Peyer's patch (tissue), 4 donors: ENCODE measurements around the gene STUB1. TPM values are rescaled to one million over a fixed set of nuclear protein-coding genes. Genes with fewer than 3 reads are reported as not detected.

ENCODE experiments used
- DNase-seq, 3 donors: peaks; one replicate each; pipeline ENCODE4 v3.0.0-alpha.2; 2017 to 2019
- H3K27ac ChIP-seq, 4 donors: fragments of 200-600 bp; sonication (generic); one replicate each; pipeline ENCODE4 v1.5.1; 2016 to 2019
- H3K27me3 ChIP-seq, 2 donors: fragments of 200-600 bp; sonication (generic); one replicate each; pipeline ENCODE4 v1.5.1; 2019
- H3K36me3 ChIP-seq, 3 donors: fragments of 200-600 bp; sonication (generic); one replicate each; pipeline ENCODE4 v1.5.1; 2016 to 2019
- H3K4me1 ChIP-seq, 4 donors: fragments of 200-600 bp; sonication (generic); one replicate each; pipeline ENCODE4 v1.5.1; 2016 to 2019
- H3K4me3 ChIP-seq, 4 donors: fragments of 200-600 bp; sonication (generic); 1 replicate in 3 of 4; 2 replicates in 1 of 4; pipeline ENCODE4 v1.5.1; 2016 to 2019; ENCODE audit warnings: mild to moderate bottlenecking in 1 of 4
- H3K9me3 ChIP-seq, 4 donors: fragments of 200-600 bp; sonication (generic); one replicate each; pipeline ENCODE4 v1.5.1; 2016 to 2019; ENCODE audit warnings: mild to moderate bottlenecking in 1 of 4
- CTCF ChIP-seq, 6 experiments: fragments of 450-650 bp in 4 of 6; fragments of 200-600 bp in 2 of 6; sonication (generic) in 1 of 6; IDR thresholded peaks; one replicate each; pipeline ENCODE4 v1.5.1; 2017 to 2019; ENCODE audit warnings: antibody characterized with exemption in 6 of 6, mild to moderate bottlenecking in 3 of 6, moderate library complexity in 1 of 6
- POLR2A ChIP-seq, 2 donors: fragments of 450-650 bp; IDR thresholded peaks; one replicate each; pipeline ENCODE4 v1.5.1; 2017; ENCODE audit warnings: antibody characterized with exemption in 2 of 2, mild to moderate bottlenecking in 2 of 2, moderate library complexity in 2 of 2
- total RNA-seq, 4 donors: library from RNA; depleted of rRNA; stranded (reverse); fragments of >200 nt; gene quantifications; one replicate each; pipeline ENCODE4 v1.1.0, GENCODE V29; 2016

Gene STUB1
- total RNA-seq, 4 donors from 2014 or later = 96.0 to 291 (median 107) TPM

GRCh38 chr16:705431-706188 lies 25.4 kb downstream of the STUB1 start, which contains the start of gene FBXL16:
TSS of gene FBXL16 (minus strand) at chr16:705801. CDS start at chr16:697405, 8,396 bp downstream.
- DNase-seq = no peak
- Histone ChIP-seq H3K36me3 (no peaks in the 10 kb centered on the region), H3K9me3 (no peaks in the 10 kb centered on the region), H3K27ac (no peak within 1 kb of the TSS), H3K27me3 (peaks cover 0 to 60% of the 10 kb centered on the region in 2 donors), H3K4me1 (peaks cover 0 to 12% (median 6%) of the 10 kb centered on the region in 4 donors), H3K4me3 (no peak within 1 kb of the TSS)
- no peak for TF ChIP-seq CTCF (IDR thresholded peaks at IDR 0.05)

- DNase-seq = no peak
- Histone ChIP-seq H3K9me3 (no peaks in the 10 kb centered on the region), H3K4me3 (no peak overlapping the region), H3K36me3 (no peaks in the 10 kb centered on the region), H3K27ac (no peak overlapping the region), H3K4me1 (peaks cover 0 to 12% (median 3%) of the 10 kb centered on the region in 4 donors), H3K27me3 (peaks cover 0 to 60% of the 10 kb centered on the region in 2 donors)
- TF ChIP-seq CTCF (IDR thresholded peaks at IDR 0.05) = no peak
- TF ChIP-seq POLR2A (IDR thresholded peaks at IDR 0.05) = no peak
Measured at GRCh38 chr16:706189-707061, 26.2 kb downstream of the STUB1 start.

GRCh38 chr16:707062-707538 lies 26.9 kb downstream of the STUB1 start:
- Histone ChIP-seq H3K27ac (no peak overlapping the region), H3K4me1 (peaks cover 0 to 15% (median 3%) of the 10 kb centered on the region in 4 donors), H3K4me3 (no peak overlapping the region), H3K9me3 (no peaks in the 10 kb centered on the region), H3K36me3 (no peaks in the 10 kb centered on the region), H3K27me3 (peaks cover 0 to 53% of the 10 kb centered on the region in 2 donors)
- no peak for DNase-seq
- no peak for TF ChIP-seq CTCF (IDR thresholded peaks at IDR 0.05)

GRCh38 chr16:708019-708418 lies 27.8 kb downstream of the STUB1 start:
- Histone ChIP-seq H3K4me1 (peaks cover 0 to 15% (median 3%) of the 10 kb centered on the region in 4 donors), H3K4me3 (no peak overlapping the region), H3K27me3 (peaks cover 0 to 44% of the 10 kb centered on the region in 2 donors), H3K27ac (no peak overlapping the region), H3K9me3 (no peaks in the 10 kb centered on the region), H3K36me3 (no peaks in the 10 kb centered on the region)
- TF ChIP-seq CTCF (IDR thresholded peaks at IDR 0.05) (no peak), POLR2A (IDR thresholded peaks at IDR 0.05) (no peak)
- DNase-seq = no peak

- H3K27ac ChIP-seq = no peak overlapping the region
- H3K36me3 ChIP-seq = no peaks in the 10 kb centered on the region
- H3K4me1 ChIP-seq = peaks cover 0 to 15% (median 3%) of the 10 kb centered on the region in 4 donors
- peaks cover 0 to 39% of the 10 kb centered on the region in 2 donors for H3K27me3 ChIP-seq
- H3K4me3 ChIP-seq = no peak overlapping the region
- H3K9me3 ChIP-seq = no peaks in the 10 kb centered on the region
- no peak for DNase-seq
- no peak for TF ChIP-seq POLR2A (IDR thresholded peaks at IDR 0.05)
- no peak for TF ChIP-seq CTCF (IDR thresholded peaks at IDR 0.05)
Measured at GRCh38 chr16:708959-709358, 28.7 kb downstream of the STUB1 start.
